Parathyroid adenoma (tissue), 2 donors: ENCODE data around the gene BIN1.

Source experiments
- H2AFZ ChIP-seq: fragments of 300-600 bp; sonication (generic); one replicate; pipeline ENCODE4 v1.7.0; 2017; ENCODE audit warnings: antibody characterized with exemption, mild to moderate bottlenecking
- H3K27ac ChIP-seq: fragments of 300-600 bp; sonication (generic); one replicate; pipeline ENCODE4 v1.7.0; 2017
- H3K27me3 ChIP-seq: fragments of 300-600 bp; sonication (generic); one replicate; pipeline ENCODE4 v1.7.0; 2017; ENCODE audit warnings: low read length; ENCODE audit not compliant: control insufficient read depth, insufficient read depth
- H3K36me3 ChIP-seq: fragments of 300-600 bp; sonication (generic); one replicate; pipeline ENCODE4 v1.7.0; 2017; ENCODE audit warnings: low read length; ENCODE audit not compliant: control insufficient read depth, insufficient read depth
- H3K4me1 ChIP-seq: fragments of 300-600 bp; sonication (generic); one replicate; pipeline ENCODE4 v1.7.0; 2017; ENCODE audit warnings: control low read depth
- H3K4me2 ChIP-seq: fragments of 300-600 bp; sonication (generic); one replicate; pipeline ENCODE4 v1.7.0; 2017; ENCODE audit warnings: low read length
- H3K4me3 ChIP-seq: fragments of 300-600 bp; sonication (generic); one replicate; pipeline ENCODE4 v1.7.0; 2017; ENCODE audit warnings: low read depth, low read length
- H3K79me2 ChIP-seq: fragments of 300-600 bp; sonication (generic); one replicate; pipeline ENCODE4 v1.7.0; 2017; ENCODE audit warnings: control low read depth
- H3K9ac ChIP-seq: fragments of 300-600 bp; sonication (generic); one replicate; pipeline ENCODE4 v1.7.0; 2017; ENCODE audit warnings: mild to moderate bottlenecking
- H3K9me3 ChIP-seq: fragments of 300-600 bp; sonication (generic); one replicate; pipeline ENCODE4 v1.7.0; 2017; ENCODE audit warnings: low read length; ENCODE audit not compliant: control insufficient read depth
- CTCF ChIP-seq: fragments of 300-600 bp; sonication (generic); IDR thresholded peaks from one replicate; pipeline ENCODE4 v1.7.0; 2017; ENCODE audit warnings: antibody characterized with exemption, mild to moderate bottlenecking
- donor health status: primary hyperparathyroidism.

BIN1 gene

GRCh38 chr2:127061375-127062273 is 45.3 kb downstream of the BIN1 start:
- H3K27ac ChIP-seq = no peak overlapping the region
- no peaks in the 10 kb centered on the region for H3K27me3 ChIP-seq
- no peaks in the 10 kb centered on the region for H3K36me3 ChIP-seq
- no peaks in the 10 kb centered on the region for H3K9me3 ChIP-seq
- peaks cover 9% of the 10 kb centered on the region for H3K79me2 ChIP-seq
- no peak overlapping the region for H2AFZ ChIP-seq
- H3K4me2 ChIP-seq = no peak overlapping the region
- H3K4me3 ChIP-seq = no peak overlapping the region
- no peak overlapping the region for H3K9ac ChIP-seq
- no peaks in the 10 kb centered on the region for H3K4me1 ChIP-seq
- TF ChIP-seq CTCF = no peak

- Histone ChIP-seq H3K27me3 (no peaks in the 10 kb centered on the region), H3K4me2 (no peak overlapping the region), H2AFZ (no peak overlapping the region), H3K36me3 (no peaks in the 10 kb centered on the region), H3K9ac (no peak overlapping the region), H3K4me1 (no peaks in the 10 kb centered on the region), H3K79me2 (peaks cover 2% of the 10 kb centered on the region), H3K4me3 (no peak overlapping the region), H3K9me3 (no peaks in the 10 kb centered on the region), H3K27ac (no peak overlapping the region)
- TF ChIP-seq CTCF = no peak
Measured at GRCh38 chr2:127060264-127060945, 46.5 kb downstream of the BIN1 start.

- H3K4me3 ChIP-seq = no peak overlapping the region
- no peak for TF ChIP-seq CTCF
- H2AFZ ChIP-seq = no peak overlapping the region
- H3K9me3 ChIP-seq = no peaks in the 10 kb centered on the region
- H3K27me3 ChIP-seq = no peaks in the 10 kb centered on the region
- H3K79me2 ChIP-seq = no peaks in the 10 kb centered on the region
- no peak overlapping the region for H3K9ac ChIP-seq
- no peaks in the 10 kb centered on the region for H3K4me1 ChIP-seq
- no peak overlapping the region for H3K4me2 ChIP-seq
- no peaks in the 10 kb centered on the region for H3K36me3 ChIP-seq
- no peak overlapping the region for H3K27ac ChIP-seq
Measured at GRCh38 chr2:127059559-127059958, 47.4 kb downstream of the BIN1 start.

- Histone ChIP-seq H3K9me3 (no peaks in the 10 kb centered on the region), H3K9ac (no peak overlapping the region), H3K4me3 (no peak overlapping the region), H3K79me2 (no peaks in the 10 kb centered on the region), H2AFZ (no peak overlapping the region), H3K27me3 (no peaks in the 10 kb centered on the region), H3K27ac (no peak overlapping the region), H3K36me3 (no peaks in the 10 kb centered on the region), H3K4me1 (no peaks in the 10 kb centered on the region), H3K4me2 (no peak overlapping the region)
- TF ChIP-seq CTCF = no peak
Measured at GRCh38 chr2:127058954-127059252, 48.1 kb downstream of the BIN1 start.
